ENCODE results near the gene PIGU. TPM values are rescaled to one million over a fixed set of nuclear protein-coding genes. Genes with fewer than 3 reads are reported as not detected.

Gene PIGU
- total and polyA plus RNA-seq, 2 of the 13 experiments (the other 11 are each of a cell fraction or from before 2014, with no cell fraction given), result 45.5 to 231 TPM

DNA sequence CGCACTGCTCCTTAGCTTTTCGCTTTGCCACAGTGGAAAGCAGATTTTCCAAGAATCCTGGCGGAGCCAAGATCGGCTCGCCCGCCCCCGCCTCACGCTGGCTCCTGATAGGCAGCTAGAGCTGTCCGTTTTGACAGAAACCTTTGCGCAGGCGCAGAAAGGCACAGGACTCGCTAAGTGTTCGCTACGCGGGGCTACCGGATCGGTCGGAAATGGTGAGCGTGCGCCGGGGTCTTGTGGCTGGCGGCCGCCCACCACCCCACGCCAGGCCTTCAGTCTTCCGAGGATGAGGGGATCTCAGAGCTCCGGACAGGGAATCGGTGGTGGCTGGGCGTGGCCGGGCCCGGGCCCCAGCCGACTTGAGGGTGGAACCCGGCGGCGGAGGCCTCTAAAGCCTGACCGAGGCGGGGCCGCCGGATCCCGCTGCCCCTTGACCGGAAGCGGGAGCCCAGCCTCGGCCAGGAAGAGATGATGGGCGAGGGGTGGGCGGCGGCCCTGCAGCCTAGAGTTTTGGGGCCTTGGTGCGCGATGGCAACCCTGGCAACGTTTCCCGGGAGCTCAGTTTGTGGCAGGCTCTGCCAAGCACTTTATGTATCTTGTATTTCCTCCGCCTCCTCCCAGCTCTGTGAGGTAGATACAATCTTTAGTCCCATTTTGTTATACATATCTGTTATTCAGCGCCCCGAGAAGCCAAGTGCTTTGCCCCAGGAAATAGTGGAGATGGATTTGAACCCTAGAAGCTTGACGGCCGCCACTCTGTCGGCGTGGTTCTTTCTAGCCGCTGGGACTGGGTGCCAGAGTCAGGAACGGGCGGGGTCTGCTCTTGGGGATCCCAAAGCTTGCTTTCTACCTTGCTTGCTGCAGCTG is 160.4 kb downstream of the PIGU start, which contains the start of gene DYNLRB1 (continued):
- TF ChIP-seq ZNF646 (CRISPR knock-in tag; IDR thresholded peaks at IDR 0.05), result no peak
- TF ChIP-seq NR2F2 (IDR thresholded peaks at IDR 0.05; ENCODE audit: borderline replicate concordance, low read depth), result no peak
- no peak for TF ChIP-seq FOXK2 (IDR thresholded peaks at IDR 0.05)
- peak; percentile 88; the same call in 1 of the 2 replicates for TF ChIP-seq KDM3A (CRISPR knock-in tag; IDR thresholded peaks at IDR 0.05; ENCODE audit: low read depth)
- 0 out of 2 replicates have a peak, but pooled peaks have one; percentile 16 for TF ChIP-seq CERS6 (CRISPR knock-in tag; IDR thresholded peaks at IDR 0.05)
- 0 out of 4 replicates have a peak, but pooled peaks of 1 of the 2 experiments have one; percentile 17 for TF ChIP-seq NR2F1 (CRISPR knock-in tag; IDR thresholded peaks at IDR 0.05)
- TF ChIP-seq ZNF891 (CRISPR knock-in tag; IDR thresholded peaks at IDR 0.05), result peak; percentile 71; the same call in 1 of the 2 replicates
- TF ChIP-seq PPARG (CRISPR knock-in tag; conservative IDR thresholded peaks at IDR 0.05), result peak; percentile 72; the same call in 1 of the 2 replicates
- TF ChIP-seq SUZ12 (IDR thresholded peaks at IDR 0.05; ENCODE audit: low read depth, low read length), result no peak
- peak; percentile 80; the same call in 1 of the 2 replicates for TF ChIP-seq FLYWCH1 (CRISPR knock-in tag; IDR thresholded peaks at IDR 0.05)
- TF ChIP-seq SOX6 (IDR thresholded peaks at IDR 0.05), result no peak
- peak; percentile 70; the same call in 1 of the 2 replicates for TF ChIP-seq SOX6 (CRISPR knock-in tag; IDR thresholded peaks at IDR 0.05)
- TF ChIP-seq ZBTB20 (CRISPR knock-in tag; IDR thresholded peaks at IDR 0.05; ENCODE audit: borderline replicate concordance, low read depth), result peak; percentile 90; the same call in 1 of the 2 replicates
- peak; percentile 86; the same call in 1 of the 2 replicates for TF ChIP-seq THAP9 (CRISPR knock-in tag; IDR thresholded peaks at IDR 0.05; ENCODE audit: borderline replicate concordance)
- peak; percentile 82 for TF ChIP-seq ZNF580 (CRISPR knock-in tag; IDR thresholded peaks at IDR 0.05; ENCODE audit: borderline replicate concordance, low read depth)
- TF ChIP-seq ZNF772 (CRISPR knock-in tag; IDR thresholded peaks at IDR 0.05), result peak; percentile 69
- TF ChIP-seq RFX5 (IDR thresholded peaks at IDR 0.05; ENCODE audit: low read depth, low read length), result peak; percentile 29; the same call in 1 of the 2 replicates
